ENCODE results near the gene GRM1. TPM values are rescaled to one million over a fixed set of nuclear protein-coding genes. Genes with fewer than 3 reads are reported as not detected.

The GRM1 gene
- total and polyA plus RNA-seq, 2 experiments from 2014 or later, result 0.29 to 0.63 TPM

DNA sequence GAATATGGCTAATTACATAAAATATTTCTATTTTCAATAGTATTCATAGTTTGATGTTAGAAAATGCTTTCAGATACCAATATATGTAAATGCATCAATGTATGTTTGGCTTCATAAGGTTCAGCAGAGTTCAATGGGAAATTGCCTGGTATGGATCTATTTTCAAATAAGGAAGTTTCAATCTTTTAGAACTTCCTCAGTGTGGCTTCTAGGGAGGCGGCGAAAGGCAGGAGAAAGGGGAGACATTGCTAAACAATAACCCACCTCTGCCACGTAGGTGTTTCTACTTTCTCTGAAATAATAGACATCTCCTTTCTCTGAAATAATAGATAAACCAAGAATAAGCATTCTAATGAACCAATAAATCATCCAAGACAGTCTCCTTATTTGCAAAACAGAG, 277.1 kb downstream of the GRM1 start:
- Mint-ChIP-seq H3K36me3 (ENCODE audit: low read depth) (no peaks in the 10 kb centered on the region), H3K4me1 (peaks cover 8% of the 10 kb centered on the region), H3K4me3 (no peak overlapping the region), H3K27me3 (ENCODE audit: insufficient read depth, low read depth, poor library complexity) (no peaks in the 10 kb centered on the region), H3K27ac (no peak overlapping the region), H3K9me3 (no peaks in the 10 kb centered on the region)
- Histone ChIP-seq H2AFZ (no peak overlapping the region), H3K27me3 (ENCODE audit: insufficient read depth) (no peaks in the 10 kb centered on the region), H3K9me2 (ENCODE audit: insufficient read depth) (no peaks in the 10 kb centered on the region), H3F3A (replicated peaks; ENCODE audit: low read depth) (no peaks in the 10 kb centered on the region), H3K36me3 (ENCODE audit: insufficient read depth) (no peaks in the 10 kb centered on the region), H3K4me1 (ENCODE audit: insufficient read depth) (peaks cover 8% of the 10 kb centered on the region; the same call in 1 of the 2 replicates), H3K79me2 (replicated peaks; ENCODE audit: insufficient read depth) (no peaks in the 10 kb centered on the region), H3K4me2 (no peak overlapping the region), H3K4me3 (no peak overlapping the region), H3K27ac (ENCODE audit: low read depth) (no peak overlapping the region), H4K20me1 (replicated peaks; ENCODE audit: insufficient read depth) (no peaks in the 10 kb centered on the region)
- DNase-seq (ENCODE audit: low spot score) (no peak), ATAC-seq (no peak)
- TF ChIP-seq ZNF114 (CRISPR knock-in tag; IDR thresholded peaks at IDR 0.05) (no peak), POLR2AphosphoS5 (IDR thresholded peaks at IDR 0.05; ENCODE audit: low read depth) (no peak), ZNF331 (CRISPR knock-in tag; IDR thresholded peaks at IDR 0.05; ENCODE audit: low read depth) (no peak), JUNB (IDR thresholded peaks at IDR 0.05; ENCODE audit: unreplicated experiment) (no peak), EZH2 (IDR thresholded peaks at IDR 0.05; ENCODE audit: low read depth, unreplicated experiment) (no peak), EZH2phosphoT487 (IDR thresholded peaks at IDR 0.05; ENCODE audit: unreplicated experiment) (no peak), NANOG (IDR thresholded peaks at IDR 0.05; ENCODE audit: borderline replicate concordance) (no peak), STAT1 (IDR thresholded peaks at IDR 0.05; ENCODE audit: unreplicated experiment) (no peak)
- TF ChIP-seq, protein P1, sequence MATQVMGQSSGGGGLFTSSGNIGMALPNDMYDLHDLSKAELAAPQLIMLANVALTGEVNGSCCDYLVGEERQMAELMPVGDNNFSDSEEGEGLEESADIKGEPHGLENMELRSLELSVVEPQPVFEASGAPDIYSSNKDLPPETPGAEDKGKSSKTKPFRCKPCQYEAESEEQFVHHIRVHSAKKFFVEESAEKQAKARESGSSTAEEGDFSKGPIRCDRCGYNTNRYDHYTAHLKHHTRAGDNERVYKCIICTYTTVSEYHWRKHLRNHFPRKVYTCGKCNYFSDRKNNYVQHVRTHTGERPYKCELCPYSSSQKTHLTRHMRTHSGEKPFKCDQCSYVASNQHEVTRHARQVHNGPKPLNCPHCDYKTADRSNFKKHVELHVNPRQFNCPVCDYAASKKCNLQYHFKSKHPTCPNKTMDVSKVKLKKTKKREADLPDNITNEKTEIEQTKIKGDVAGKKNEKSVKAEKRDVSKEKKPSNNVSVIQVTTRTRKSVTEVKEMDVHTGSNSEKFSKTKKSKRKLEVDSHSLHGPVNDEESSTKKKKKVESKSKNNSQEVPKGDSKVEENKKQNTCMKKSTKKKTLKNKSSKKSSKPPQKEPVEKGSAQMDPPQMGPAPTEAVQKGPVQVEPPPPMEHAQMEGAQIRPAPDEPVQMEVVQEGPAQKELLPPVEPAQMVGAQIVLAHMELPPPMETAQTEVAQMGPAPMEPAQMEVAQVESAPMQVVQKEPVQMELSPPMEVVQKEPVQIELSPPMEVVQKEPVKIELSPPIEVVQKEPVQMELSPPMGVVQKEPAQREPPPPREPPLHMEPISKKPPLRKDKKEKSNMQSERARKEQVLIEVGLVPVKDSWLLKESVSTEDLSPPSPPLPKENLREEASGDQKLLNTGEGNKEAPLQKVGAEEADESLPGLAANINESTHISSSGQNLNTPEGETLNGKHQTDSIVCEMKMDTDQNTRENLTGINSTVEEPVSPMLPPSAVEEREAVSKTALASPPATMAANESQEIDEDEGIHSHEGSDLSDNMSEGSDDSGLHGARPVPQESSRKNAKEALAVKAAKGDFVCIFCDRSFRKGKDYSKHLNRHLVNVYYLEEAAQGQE (IDR thresholded peaks at IDR 0.05; ENCODE audit: unreplicated experiment), result no peak

DNA sequence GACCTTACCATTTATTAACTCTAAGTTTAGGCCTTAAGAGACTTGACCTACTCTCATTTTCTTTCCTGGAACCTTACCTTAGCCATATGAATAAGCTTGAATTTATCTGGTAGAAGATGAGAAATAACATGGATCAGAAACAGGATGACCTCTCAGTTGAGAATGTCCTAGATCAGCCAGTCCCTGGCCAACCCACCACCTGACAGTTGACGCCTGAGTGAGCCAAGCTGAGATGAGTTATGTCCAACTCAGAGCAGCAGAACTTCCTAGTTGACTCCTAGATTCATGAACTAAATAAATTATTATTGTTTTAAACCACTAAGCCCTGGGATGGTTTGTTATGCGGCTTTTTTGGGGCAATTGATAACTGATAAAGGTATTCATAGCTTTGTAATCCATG, 281.8 kb downstream of the GRM1 start:
- H2AFZ ChIP-seq, result no peak overlapping the region
- no peak for ATAC-seq
- no peak for TF ChIP-seq STAT1 (IDR thresholded peaks at IDR 0.05; ENCODE audit: unreplicated experiment)
- TF ChIP-seq ZNF331 (CRISPR knock-in tag; IDR thresholded peaks at IDR 0.05; ENCODE audit: low read depth), result no peak
- TF ChIP-seq NANOG (IDR thresholded peaks at IDR 0.05; ENCODE audit: borderline replicate concordance), result no peak
- TF ChIP-seq, protein P2, sequence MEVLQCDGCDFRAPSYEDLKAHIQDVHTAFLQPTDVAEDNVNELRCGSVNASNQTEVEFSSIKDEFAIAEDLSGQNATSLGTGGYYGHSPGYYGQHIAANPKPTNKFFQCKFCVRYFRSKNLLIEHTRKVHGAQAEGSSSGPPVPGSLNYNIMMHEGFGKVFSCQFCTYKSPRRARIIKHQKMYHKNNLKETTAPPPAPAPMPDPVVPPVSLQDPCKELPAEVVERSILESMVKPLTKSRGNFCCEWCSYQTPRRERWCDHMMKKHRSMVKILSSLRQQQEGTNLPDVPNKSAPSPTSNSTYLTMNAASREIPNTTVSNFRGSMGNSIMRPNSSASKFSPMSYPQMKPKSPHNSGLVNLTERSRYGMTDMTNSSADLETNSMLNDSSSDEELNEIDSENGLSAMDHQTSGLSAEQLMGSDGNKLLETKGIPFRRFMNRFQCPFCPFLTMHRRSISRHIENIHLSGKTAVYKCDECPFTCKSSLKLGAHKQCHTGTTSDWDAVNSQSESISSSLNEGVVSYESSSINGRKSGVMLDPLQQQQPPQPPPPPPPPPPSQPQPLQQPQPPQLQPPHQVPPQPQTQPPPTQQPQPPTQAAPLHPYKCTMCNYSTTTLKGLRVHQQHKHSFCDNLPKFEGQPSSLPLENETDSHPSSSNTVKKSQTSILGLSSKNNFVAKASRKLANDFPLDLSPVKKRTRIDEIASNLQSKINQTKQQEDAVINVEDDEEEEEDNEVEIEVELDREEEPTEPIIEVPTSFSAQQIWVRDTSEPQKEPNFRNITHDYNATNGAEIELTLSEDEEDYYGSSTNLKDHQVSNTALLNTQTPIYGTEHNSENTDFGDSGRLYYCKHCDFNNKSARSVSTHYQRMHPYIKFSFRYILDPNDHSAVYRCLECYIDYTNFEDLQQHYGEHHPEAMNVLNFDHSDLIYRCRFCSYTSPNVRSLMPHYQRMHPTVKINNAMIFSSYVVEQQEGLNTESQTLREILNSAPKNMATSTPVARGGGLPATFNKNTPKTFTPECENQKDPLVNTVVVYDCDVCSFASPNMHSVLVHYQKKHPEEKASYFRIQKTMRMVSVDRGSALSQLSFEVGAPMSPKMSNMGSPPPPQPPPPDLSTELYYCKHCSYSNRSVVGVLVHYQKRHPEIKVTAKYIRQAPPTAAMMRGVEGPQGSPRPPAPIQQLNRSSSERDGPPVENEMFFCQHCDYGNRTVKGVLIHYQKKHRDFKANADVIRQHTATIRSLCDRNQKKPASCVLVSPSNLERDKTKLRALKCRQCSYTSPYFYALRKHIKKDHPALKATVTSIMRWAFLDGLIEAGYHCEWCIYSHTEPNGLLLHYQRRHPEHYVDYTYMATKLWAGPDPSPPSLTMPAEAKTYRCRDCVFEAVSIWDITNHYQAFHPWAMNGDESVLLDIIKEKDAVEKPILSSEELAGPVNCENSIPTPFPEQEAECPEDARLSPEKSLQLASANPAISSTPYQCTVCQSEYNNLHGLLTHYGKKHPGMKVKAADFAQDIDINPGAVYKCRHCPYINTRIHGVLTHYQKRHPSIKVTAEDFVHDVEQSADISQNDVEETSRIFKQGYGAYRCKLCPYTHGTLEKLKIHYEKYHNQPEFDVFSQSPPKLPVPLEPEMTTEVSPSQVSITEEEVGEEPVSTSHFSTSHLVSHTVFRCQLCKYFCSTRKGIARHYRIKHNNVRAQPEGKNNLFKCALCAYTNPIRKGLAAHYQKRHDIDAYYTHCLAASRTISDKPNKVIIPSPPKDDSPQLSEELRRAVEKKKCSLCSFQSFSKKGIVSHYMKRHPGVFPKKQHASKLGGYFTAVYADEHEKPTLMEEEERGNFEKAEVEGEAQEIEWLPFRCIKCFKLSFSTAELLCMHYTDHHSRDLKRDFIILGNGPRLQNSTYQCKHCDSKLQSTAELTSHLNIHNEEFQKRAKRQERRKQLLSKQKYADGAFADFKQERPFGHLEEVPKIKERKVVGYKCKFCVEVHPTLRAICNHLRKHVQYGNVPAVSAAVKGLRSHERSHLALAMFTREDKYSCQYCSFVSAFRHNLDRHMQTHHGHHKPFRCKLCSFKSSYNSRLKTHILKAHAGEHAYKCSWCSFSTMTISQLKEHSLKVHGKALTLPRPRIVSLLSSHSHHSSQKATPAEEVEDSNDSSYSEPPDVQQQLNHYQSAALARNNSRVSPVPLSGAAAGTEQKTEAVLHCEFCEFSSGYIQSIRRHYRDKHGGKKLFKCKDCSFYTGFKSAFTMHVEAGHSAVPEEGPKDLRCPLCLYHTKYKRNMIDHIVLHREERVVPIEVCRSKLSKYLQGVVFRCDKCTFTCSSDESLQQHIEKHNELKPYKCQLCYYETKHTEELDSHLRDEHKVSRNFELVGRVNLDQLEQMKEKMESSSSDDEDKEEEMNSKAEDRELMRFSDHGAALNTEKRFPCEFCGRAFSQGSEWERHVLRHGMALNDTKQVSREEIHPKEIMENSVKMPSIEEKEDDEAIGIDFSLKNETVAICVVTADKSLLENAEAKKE (CRISPR knock-in tag; IDR thresholded peaks at IDR 0.05), result no peak
- TF ChIP-seq EZH2 (IDR thresholded peaks at IDR 0.05; ENCODE audit: low read depth, unreplicated experiment), result no peak
- TF ChIP-seq, protein P3, sequence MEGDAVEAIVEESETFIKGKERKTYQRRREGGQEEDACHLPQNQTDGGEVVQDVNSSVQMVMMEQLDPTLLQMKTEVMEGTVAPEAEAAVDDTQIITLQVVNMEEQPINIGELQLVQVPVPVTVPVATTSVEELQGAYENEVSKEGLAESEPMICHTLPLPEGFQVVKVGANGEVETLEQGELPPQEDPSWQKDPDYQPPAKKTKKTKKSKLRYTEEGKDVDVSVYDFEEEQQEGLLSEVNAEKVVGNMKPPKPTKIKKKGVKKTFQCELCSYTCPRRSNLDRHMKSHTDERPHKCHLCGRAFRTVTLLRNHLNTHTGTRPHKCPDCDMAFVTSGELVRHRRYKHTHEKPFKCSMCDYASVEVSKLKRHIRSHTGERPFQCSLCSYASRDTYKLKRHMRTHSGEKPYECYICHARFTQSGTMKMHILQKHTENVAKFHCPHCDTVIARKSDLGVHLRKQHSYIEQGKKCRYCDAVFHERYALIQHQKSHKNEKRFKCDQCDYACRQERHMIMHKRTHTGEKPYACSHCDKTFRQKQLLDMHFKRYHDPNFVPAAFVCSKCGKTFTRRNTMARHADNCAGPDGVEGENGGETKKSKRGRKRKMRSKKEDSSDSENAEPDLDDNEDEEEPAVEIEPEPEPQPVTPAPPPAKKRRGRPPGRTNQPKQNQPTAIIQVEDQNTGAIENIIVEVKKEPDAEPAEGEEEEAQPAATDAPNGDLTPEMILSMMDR (conservative IDR thresholded peaks at IDR 0.05; ENCODE audit: low read depth in 2 of 2), result no peak

More for the DNA sequence above, 281.8 kb downstream of the GRM1 start:
- Mint-ChIP-seq H3K36me3 (ENCODE audit: low read depth) (no peaks in the 10 kb centered on the region), H3K4me3 (no peak overlapping the region), H3K9me3 (no peaks in the 10 kb centered on the region; the same call in 2 of the 3 replicates), H3K27ac (no peak overlapping the region), H3K27me3 (ENCODE audit: insufficient read depth, low read depth, poor library complexity) (no peaks in the 10 kb centered on the region), H3K4me1 (no peaks in the 10 kb centered on the region)
- Histone ChIP-seq H3K9me2 (ENCODE audit: insufficient read depth) (no peaks in the 10 kb centered on the region), H3K79me2 (replicated peaks; ENCODE audit: insufficient read depth) (no peaks in the 10 kb centered on the region), H3K27me3 (ENCODE audit: insufficient read depth) (no peaks in the 10 kb centered on the region), H3F3A (replicated peaks; ENCODE audit: low read depth) (no peaks in the 10 kb centered on the region), H3K4me1 (ENCODE audit: insufficient read depth) (no peaks in the 10 kb centered on the region), H3K27ac (ENCODE audit: low read depth) (no peak overlapping the region), H4K20me1 (replicated peaks; ENCODE audit: insufficient read depth) (no peaks in the 10 kb centered on the region), H3K4me3 (no peak overlapping the region), H3K4me2 (no peak overlapping the region), H3K36me3 (ENCODE audit: insufficient read depth) (no peaks in the 10 kb centered on the region)
- DNase-seq (ENCODE audit: low spot score), result no peak
